Spleen (tissue), 11 donors: ENCODE data around the gene MTFR1L. TPM values are rescaled to one million over a fixed set of nuclear protein-coding genes. Genes with fewer than 3 reads are reported as not detected.
A peak's percentile ranks its signal among the peaks of the same experiment; 100 is the strongest.

Experiments
- DNase-seq: peaks from one replicate; pipeline ENCODE4 v3.0.0-alpha.2; 2020
- H3K27ac ChIP-seq, 8 donors: fragments of 200-600 bp; sonication (generic) in 7 of 8; 1 replicate in 4 of 8; 2 replicates in 4 of 8; pipeline versions ENCODE4 v1.5.0 to v1.8.0; 2016 to 2021; ENCODE audit warnings: inconsistent platforms in 4 of 8, mild to moderate bottlenecking in 4 of 8, moderate library complexity in 1 of 8
- H3K27me3 ChIP-seq, 7 donors: fragments of 200-600 bp; sonication (generic) in 6 of 7; replicated peaks in 1 of 7; 1 replicate in 4 of 7; 2 replicates in 3 of 7; pipeline versions ENCODE4 v1.5.0 to v1.8.0; 2016 to 2021; ENCODE audit warnings: inconsistent platforms in 3 of 7, mild to moderate bottlenecking in 1 of 7
- H3K36me3 ChIP-seq, 6 donors: fragments of 200-600 bp; sonication (generic) in 5 of 6; 1 replicate in 4 of 6; 2 replicates in 2 of 6; pipeline versions ENCODE4 v1.5.0 to v1.8.0; 2016 to 2021; ENCODE audit warnings: inconsistent platforms in 2 of 6
- H3K4me1 ChIP-seq, 6 donors: fragments of 200-600 bp; sonication (generic) in 5 of 6; 1 replicate in 3 of 6; 2 replicates in 3 of 6; pipeline versions ENCODE4 v1.5.0 to v1.8.0; 2016 to 2021; ENCODE audit warnings: inconsistent platforms in 3 of 6
- H3K4me3 ChIP-seq, 8 donors: fragments of 200-600 bp; sonication (generic) in 7 of 8; 1 replicate in 4 of 8; 2 replicates in 4 of 8; pipeline versions ENCODE4 v1.5.0 to v1.8.0; 2016 to 2021; ENCODE audit warnings: inconsistent platforms in 4 of 8, mild to moderate bottlenecking in 4 of 8, moderate library complexity in 2 of 8
- H3K9me3 ChIP-seq, 8 donors: fragments of 200-600 bp; sonication (generic) in 7 of 8; 1 replicate in 4 of 8; 2 replicates in 4 of 8; pipeline versions ENCODE4 v1.5.0 to v1.8.0; 2016 to 2021; ENCODE audit warnings: inconsistent platforms in 4 of 8
- CTCF ChIP-seq, 11 experiments: fragments of 200-600 bp in 7 of 11; fragments of 450-650 bp in 4 of 11; sonication (generic) in 4 of 11; IDR thresholded peaks in 8 of 11; conservative IDR thresholded peaks in 3 of 11; 1 replicate in 7 of 11; 2 replicates in 4 of 11; pipeline versions ENCODE4 v1.4.0 to v1.8.0; 2016 to 2021; ENCODE audit warnings: antibody characterized with exemption in 11 of 11, inconsistent platforms in 4 of 11, mild to moderate bottlenecking in 1 of 11
- POLR2A ChIP-seq, 3 donors: fragments of 450-650 bp; IDR thresholded peaks; one replicate each; pipeline ENCODE4 v1.5.1; 2017; ENCODE audit warnings: antibody characterized with exemption in 3 of 3, mild to moderate bottlenecking in 1 of 3
- POLR2AphosphoS5 ChIP-seq, 3 donors: sonication (generic); formaldehyde crosslinking; IDR thresholded peaks; one replicate each; pipeline ENCODE4 v1.5.1; 2017; ENCODE audit warnings: antibody characterized with exemption in 3 of 3
- WGBS, 5 donors: extraction: QIAGEN DNeasy Blood & Tissue Kit in 3 of 5; methylation state at CpG; one replicate each; pipeline versions ENCODE4 v1.1.5 to v1.1.7; 2013 to 2018; 5-methylcytosine and 5-hydroxymethylcytosine counted together
- intact Hi-C: fragments of 100-400 bp; cut with DNase I; formaldehyde crosslinking; loops from one replicate; pipeline ENCODE4 v1.15.0; 2023; ENCODE audit warnings: low total_unique reads
- polyA plus RNA-seq, 3 donors: library from polyadenylated mRNA; stranded (reverse); fragments of 200-250 nt; gene quantifications; one replicate each; pipeline ENCODE4 v1.2.1, GENCODE V29; 2013
- total RNA-seq, 7 donors: library from RNA; depleted of rRNA in 3 of 7; stranded (reverse); fragments of >200 nt in 3 of 7; fragmentation: NEBNext Ultra II Directional in 4 of 7; extraction: Animal tissue kit (Norgen Biotek cat#: 25700) in 4 of 7; gene quantifications; one replicate each; pipeline versions ENCODE4 v1.1.0 to v1.2.1, GENCODE V29; 2016 to 2021
- donor health status: healthy with polysubstance abuse.
- donor health status: DM: no; HTN: no; CAD: no; lungs with moderate emphysema.
- donor health status: DM: no; HTN: no; CAD: no.
- donor health status: Bipolar disorder and iron deficiency.
- donor health status: healthy.
- donor health status: DM: no; HTN: no; CAD: no.
- donor health status: DM: yes; HTN: yes; CAD: no.

The MTFR1L gene
- total and polyA plus RNA-seq, 10 donors = 32.1 to 74.7 (median 50.3) TPM

DNA sequence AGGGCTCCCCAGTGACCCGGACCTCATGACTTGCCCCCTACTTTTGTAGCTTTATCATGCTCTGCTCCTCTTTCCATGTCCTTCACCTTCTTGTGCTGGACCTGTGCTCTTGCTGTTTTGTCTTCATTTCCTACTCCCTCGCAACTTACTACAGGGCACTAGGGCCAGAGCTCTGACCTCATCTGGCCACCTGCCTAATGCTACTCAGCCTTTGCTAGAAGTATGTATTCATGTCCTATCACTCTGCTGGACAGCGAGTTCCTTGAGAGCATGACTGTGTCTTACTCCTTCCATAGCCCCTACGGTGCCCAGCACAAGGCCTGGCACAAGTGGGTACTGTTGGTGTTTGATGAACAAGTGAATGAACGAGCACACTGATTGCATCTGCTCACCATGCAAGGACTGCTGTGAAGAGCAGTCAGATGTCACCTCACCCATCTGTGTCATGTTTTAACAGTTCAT is 1.9 kb downstream of the MTFR1L start:
- intact Hi-C loops = loop anchor here (10.0 kb wide), 1 partner anchor 53 kb away; the partner anchor contains the start of gene PAQR7
- no peak for TF ChIP-seq CTCF (IDR thresholded peaks at IDR 0.05 in 8 of 11, conservative IDR thresholded peaks at IDR 0.05 in 3 of 11)
- TF ChIP-seq POLR2A (IDR thresholded peaks at IDR 0.05) = no peak
- TF ChIP-seq POLR2AphosphoS5 (IDR thresholded peaks at IDR 0.05) = no peak
- Histone ChIP-seq H3K27me3 (no peaks in the 10 kb centered on the region), H3K9me3 (no peaks in the 10 kb centered on the region), H3K36me3 (peaks cover 2 to 41% (median 10%) of the 10 kb centered on the region in 6 donors), H3K4me1 (peaks cover 16 to 58% (median 39%) of the 10 kb centered on the region in 6 donors), H3K4me3 (peak overlapping the region in 4 of 8 donors; percentile 77 to 98 (median 95)), H3K27ac (peak overlapping the region in 5 of 8 donors; percentile 93 to 95 (median 93))
- no peak for DNase-seq
- 69 to 81% (median 71%) methylated on average over 5 of the region's 5 CpGs for WGBS, 5 donors

DNA sequence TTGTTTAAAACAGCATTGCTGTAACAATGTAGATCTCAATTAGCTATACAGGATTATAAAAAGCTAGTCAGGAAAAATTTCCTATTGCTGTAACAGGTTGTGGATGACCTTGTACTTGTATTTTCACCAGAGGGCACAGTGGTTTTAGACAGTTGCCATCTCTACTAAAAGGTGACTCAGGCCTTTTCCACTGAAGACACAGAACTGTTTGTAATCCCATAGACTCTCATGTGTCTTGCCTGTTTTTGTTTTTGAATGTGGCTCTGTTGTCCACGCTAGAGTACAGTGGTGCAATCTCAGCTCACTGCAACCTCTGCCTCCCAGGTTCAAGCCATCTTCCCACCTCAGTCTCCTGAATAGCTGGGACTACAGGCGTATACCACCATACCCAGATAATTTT is 5.9 kb downstream of the MTFR1L start:
- H3K27me3 ChIP-seq = no peaks in the 10 kb centered on the region
- TF ChIP-seq POLR2A (IDR thresholded peaks at IDR 0.05) (no peak), CTCF (IDR thresholded peaks at IDR 0.05 in 8 of 11, conservative IDR thresholded peaks at IDR 0.05 in 3 of 11) (no peak), POLR2AphosphoS5 (IDR thresholded peaks at IDR 0.05) (no peak)
- no peak overlapping the region for H3K4me3 ChIP-seq
- H3K4me1 ChIP-seq = peaks cover 13 to 55% (median 25%) of the 10 kb centered on the region in 6 donors
- intact Hi-C loops = loop anchor here (10.0 kb wide), 1 partner anchor 49 kb away; the partner anchor contains the start of gene PAQR7
- peaks cover 2 to 78% (median 46%) of the 10 kb centered on the region in 6 donors for H3K36me3 ChIP-seq
- DNase-seq = no peak
- 88 to 95% (median 93%) methylated on average over 2 of the region's 2 CpGs for WGBS, 5 donors
- no peak overlapping the region for H3K27ac ChIP-seq
- H3K9me3 ChIP-seq = no peaks in the 10 kb centered on the region

DNA sequence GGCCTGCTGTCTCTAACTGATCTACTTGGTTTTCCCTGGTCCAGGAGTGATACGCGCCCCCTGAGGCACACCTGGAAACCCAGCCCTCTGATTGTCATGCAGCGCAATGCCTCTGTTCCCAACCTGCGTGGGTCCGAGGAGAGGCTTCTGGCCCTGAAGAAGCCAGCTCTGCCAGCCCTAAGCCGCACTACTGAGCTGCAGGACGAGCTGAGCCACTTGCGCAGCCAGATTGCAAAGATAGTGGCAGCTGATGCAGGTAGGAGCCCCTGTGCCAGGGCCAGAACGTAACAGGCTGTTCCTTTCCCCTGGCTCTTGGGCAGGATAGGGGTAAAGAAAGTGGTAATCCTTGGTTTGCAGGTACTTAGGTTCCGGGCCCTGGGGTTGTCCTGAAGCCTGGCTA is 6.8 kb downstream of the MTFR1L start:
- 96 to 100% (median 96%) methylated on average over 5 to 10 of the region's 10 CpGs for WGBS, 5 donors
- no peaks in the 10 kb centered on the region for H3K27me3 ChIP-seq
- H3K9me3 ChIP-seq = no peaks in the 10 kb centered on the region
- H3K36me3 ChIP-seq = peaks cover 2 to 87% (median 55%) of the 10 kb centered on the region in 6 donors
- no peak overlapping the region for H3K27ac ChIP-seq
- DNase-seq = no peak
- intact Hi-C loops = loop anchor here (10.0 kb wide), 1 partner anchor 48 kb away; the partner anchor contains the start of gene PAQR7
- peaks cover 7 to 55% (median 18%) of the 10 kb centered on the region in 6 donors for H3K4me1 ChIP-seq
- H3K4me3 ChIP-seq = no peak overlapping the region
- TF ChIP-seq POLR2A (IDR thresholded peaks at IDR 0.05) = no peak
- TF ChIP-seq POLR2AphosphoS5 (IDR thresholded peaks at IDR 0.05) = no peak
- TF ChIP-seq CTCF (IDR thresholded peaks at IDR 0.05 in 8 of 11, conservative IDR thresholded peaks at IDR 0.05 in 3 of 11) = no peak

GRCh38 chr1:25828491-25828890 is 8.7 kb downstream of the MTFR1L start:
- no peaks in the 10 kb centered on the region for H3K9me3 ChIP-seq
- H3K4me1 ChIP-seq = peaks cover 10 to 52% (median 14%) of the 10 kb centered on the region in 6 donors
- no peaks in the 10 kb centered on the region for H3K27me3 ChIP-seq
- H3K4me3 ChIP-seq = no peak overlapping the region
- TF ChIP-seq CTCF (IDR thresholded peaks at IDR 0.05 in 8 of 11, conservative IDR thresholded peaks at IDR 0.05 in 3 of 11) (no peak), POLR2A (IDR thresholded peaks at IDR 0.05) (no peak), POLR2AphosphoS5 (IDR thresholded peaks at IDR 0.05) (no peak)
- H3K27ac ChIP-seq = peak overlapping the region in 5 of 8 donors; percentile 53 to 73 (median 71)
- H3K36me3 ChIP-seq = peaks cover 2 to 99% (median 73%) of the 10 kb centered on the region in 6 donors
- DNase-seq = no peak
- WGBS, 5 donors = 57 to 67% (median 62%) methylated on average over 3 of the region's 3 CpGs
- intact Hi-C loops = loop anchor here (10.0 kb wide), 1 partner anchor 46 kb away; the partner anchor contains the start of gene PAQR7
